ENCODE data around the gene C1orf174. TPM values are rescaled to one million over a fixed set of nuclear protein-coding genes. Genes with fewer than 3 reads are reported as not detected.

C1orf174 gene
- total RNA-seq, 4 donors from 2014 or later = 12.7 to 22.6 (median 17.7) TPM

GRCh38 chr1:3923378-3924185 is 23.5 kb upstream of the C1orf174 start:
- DNase-seq (ENCODE audit: low spot score in 2 of 2) = no peak
- no peak overlapping the region for H3K4me3 ChIP-seq (ENCODE audit: low read depth, poor library complexity, severe bottlenecking)
- 62 to 69% methylated on average over 24 of the region's 25 CpGs for WGBS, 2 donors
- no peak for TF ChIP-seq CTCF (IDR thresholded peaks at IDR 0.05)
- no peak for TF ChIP-seq POLR2A (IDR thresholded peaks at IDR 0.05)
- intact Hi-C loops (cut with DNase I; ENCODE audit: low total_unique reads) = no loop called here

- DNase-seq (ENCODE audit: low spot score in 2 of 2) = no peak
- intact Hi-C loops (cut with DNase I; ENCODE audit: low total_unique reads) = no loop called here
Measured at GRCh38 chr1:3922851-3923250, 22.8 kb upstream of the C1orf174 start.

GRCh38 chr1:3922201-3922725 is 22.2 kb upstream of the C1orf174 start:
- H3K4me3 ChIP-seq (ENCODE audit: low read depth, poor library complexity, severe bottlenecking) = no peak overlapping the region
- 72 to 81% methylated on average over 6 of the region's 6 CpGs for WGBS, 2 donors
- intact Hi-C loops (cut with DNase I; ENCODE audit: low total_unique reads) = no loop called here
- no peak for DNase-seq (ENCODE audit: low spot score in 2 of 2)
- TF ChIP-seq POLR2A (IDR thresholded peaks at IDR 0.05) (no peak), CTCF (IDR thresholded peaks at IDR 0.05) (no peak)

More at GRCh38 chr1:3922851-3923250, 22.8 kb upstream of the C1orf174 start:
- WGBS, 2 donors = 38 to 62% methylated on average over 6 of the region's 6 CpGs
- H3K4me3 ChIP-seq (ENCODE audit: low read depth, poor library complexity, severe bottlenecking) = no peak overlapping the region
- TF ChIP-seq POLR2A (IDR thresholded peaks at IDR 0.05) = no peak
- TF ChIP-seq CTCF (IDR thresholded peaks at IDR 0.05) = no peak

- intact Hi-C loops (cut with DNase I; ENCODE audit: low total_unique reads) = no loop called here
- WGBS, 2 donors = 58 to 64% methylated on average over 8 of the region's 8 CpGs
- no peak overlapping the region for H3K4me3 ChIP-seq (ENCODE audit: low read depth, poor library complexity, severe bottlenecking)
- TF ChIP-seq POLR2A (IDR thresholded peaks at IDR 0.05) (no peak), CTCF (IDR thresholded peaks at IDR 0.05) (no peak)
- no peak for DNase-seq (ENCODE audit: low spot score in 2 of 2)
Measured at GRCh38 chr1:3921765-3922164, 21.7 kb upstream of the C1orf174 start.

- DNase-seq (ENCODE audit: low spot score in 2 of 2) = no peak
- intact Hi-C loops (cut with DNase I; ENCODE audit: low total_unique reads) = no loop called here
- WGBS, 2 donors = 80 to 85% methylated on average over 5 of the region's 5 CpGs
- TF ChIP-seq CTCF (IDR thresholded peaks at IDR 0.05) = no peak
- TF ChIP-seq POLR2A (IDR thresholded peaks at IDR 0.05) = no peak
- no peak overlapping the region for H3K4me3 ChIP-seq (ENCODE audit: low read depth, poor library complexity, severe bottlenecking)
Measured at GRCh38 chr1:3919706-3920105, 19.6 kb upstream of the C1orf174 start.
